GM21381 (cell line): ENCODE measurements around the gene LAPTM5.
"Not testable (repeated sequence)": the region's sequence is repeated elsewhere in the genome, so short reads cannot be mapped to it uniquely, and the experiment has no call there.

Source experiments
- ATAC-seq: cut with Tn5 transposase; IDR thresholded peaks from one replicate; pipeline ENCODE4 v1.9.1; 2021; ENCODE audit warnings: mild to moderate bottlenecking, moderate library complexity; ENCODE audit not compliant: unreplicated experiment

LAPTM5 gene

DNA sequence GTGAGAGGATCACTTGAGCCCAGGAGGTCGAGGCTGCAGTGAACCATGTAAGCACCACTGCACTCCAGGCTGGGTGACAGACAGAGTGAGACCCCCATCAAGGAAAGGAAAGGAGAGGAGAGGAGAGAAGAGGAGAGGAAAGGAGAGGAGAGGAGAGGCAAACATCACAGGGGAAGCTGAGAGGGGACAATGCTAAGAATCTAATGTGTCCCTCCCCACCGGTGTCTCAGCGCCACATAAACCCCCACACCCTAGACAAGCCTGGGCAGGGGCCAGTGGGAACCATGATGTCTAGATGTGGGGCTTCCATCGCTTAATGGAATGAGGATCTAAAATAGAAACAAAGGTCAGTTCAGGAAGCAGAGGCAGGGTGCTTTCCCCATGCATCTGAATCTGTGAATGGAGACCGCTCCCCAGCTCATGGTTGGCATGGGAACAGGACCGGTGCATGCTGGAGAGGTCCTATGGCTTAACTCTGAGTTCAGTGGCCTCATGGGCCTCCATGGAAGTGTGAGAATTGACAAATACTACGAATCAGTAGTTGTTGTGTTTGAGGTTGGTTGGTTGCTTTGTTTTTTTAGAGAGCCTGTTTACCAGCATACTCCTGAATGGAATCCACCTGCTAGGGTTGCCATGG lies 16.3 kb upstream of the LAPTM5 start:
- ATAC-seq: no peak

- ATAC-seq: no peak
Measured at GRCh38 chr1:30771005-30771404, 13.4 kb upstream of the LAPTM5 start.

DNA sequence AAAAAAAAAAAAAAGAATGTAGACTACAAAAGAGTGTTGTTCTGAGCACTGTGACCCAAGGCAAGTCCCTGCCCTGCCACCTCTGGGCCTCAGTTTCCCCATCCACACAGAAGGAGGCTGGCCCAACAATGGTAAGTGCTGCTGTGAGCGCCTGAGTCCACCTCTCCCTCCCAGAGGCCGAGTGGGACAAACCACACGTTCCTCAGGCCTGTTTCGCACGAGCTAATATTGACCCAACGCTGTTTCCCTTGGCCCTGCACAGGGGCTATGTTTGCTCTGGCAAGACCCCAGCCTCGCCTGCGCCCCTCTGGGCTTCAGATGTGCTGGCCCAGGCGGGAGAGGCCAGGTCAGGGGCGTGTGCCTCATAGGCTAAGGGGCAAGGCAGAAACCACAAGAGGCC lies 12.6 kb upstream of the LAPTM5 start:
- ATAC-seq: no peak

- ATAC-seq: no peak
Measured at GRCh38 chr1:30768830-30769718, 11.5 kb upstream of the LAPTM5 start.

GRCh38 chr1:30768159-30768829 lies 10.7 kb upstream of the LAPTM5 start:
- ATAC-seq: no peak

DNA sequence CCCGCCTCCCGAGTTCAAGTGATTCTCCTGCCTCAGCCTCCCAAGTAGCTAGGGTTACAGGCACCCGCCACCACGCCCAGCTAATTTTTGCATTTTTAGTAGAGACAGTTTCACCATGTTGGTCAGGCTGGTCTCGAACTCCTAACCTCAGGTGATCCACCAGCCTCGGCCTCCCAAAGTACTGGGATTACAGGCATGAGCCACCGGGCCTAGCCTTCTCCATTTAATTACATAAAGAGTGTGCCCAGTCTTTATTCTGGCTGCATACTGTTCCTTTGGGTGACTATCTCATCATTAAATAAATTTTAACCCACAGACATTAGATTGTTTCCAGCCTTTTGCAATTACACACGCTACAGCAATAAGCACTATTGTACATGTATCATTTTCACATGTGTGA lies 9.4 kb upstream of the LAPTM5 start:
- ATAC-seq: not testable (repeated sequence)

DNA sequence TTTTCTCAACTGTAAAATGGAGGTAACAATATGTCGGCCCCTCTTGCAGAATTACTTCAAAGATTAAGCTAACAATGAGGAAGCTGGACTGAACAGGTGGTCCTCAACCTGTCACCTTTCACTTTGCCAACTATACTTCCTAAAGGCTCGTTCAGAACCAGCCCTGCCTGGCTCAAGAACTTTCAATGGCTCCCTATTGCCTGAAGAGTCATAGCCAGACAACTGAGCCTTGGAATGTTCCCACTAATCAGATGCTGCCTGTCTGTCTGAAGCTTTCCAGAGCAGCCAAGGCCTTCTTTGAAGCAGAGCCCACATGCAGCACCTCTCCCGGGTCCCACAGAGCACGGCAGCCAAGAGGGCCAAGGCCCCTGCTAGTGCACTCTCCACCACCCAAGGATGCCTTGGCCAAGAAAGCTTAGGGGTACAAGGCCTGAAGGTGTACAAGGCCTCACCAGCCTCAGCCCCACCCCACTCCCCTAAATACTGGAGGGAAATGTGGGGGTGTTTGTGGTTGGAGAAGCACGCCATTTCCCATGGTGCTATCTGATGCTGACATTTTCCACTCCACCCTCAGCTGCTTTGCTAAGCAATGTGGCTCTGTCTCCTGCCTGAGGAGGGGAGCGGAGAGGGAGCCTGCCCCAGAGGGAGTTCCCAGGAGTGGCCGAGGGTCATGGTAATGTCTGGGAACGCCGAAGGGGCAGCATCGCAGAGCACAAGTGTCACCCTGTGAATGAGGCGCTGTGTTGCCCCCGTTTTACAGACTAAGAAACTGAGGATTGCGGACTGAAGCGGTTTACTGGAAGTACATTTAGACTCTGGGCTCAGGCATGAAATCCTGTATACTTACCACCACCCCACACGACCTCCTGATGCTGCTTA lies 8.2 kb upstream of the LAPTM5 start:
- ATAC-seq: no peak

DNA sequence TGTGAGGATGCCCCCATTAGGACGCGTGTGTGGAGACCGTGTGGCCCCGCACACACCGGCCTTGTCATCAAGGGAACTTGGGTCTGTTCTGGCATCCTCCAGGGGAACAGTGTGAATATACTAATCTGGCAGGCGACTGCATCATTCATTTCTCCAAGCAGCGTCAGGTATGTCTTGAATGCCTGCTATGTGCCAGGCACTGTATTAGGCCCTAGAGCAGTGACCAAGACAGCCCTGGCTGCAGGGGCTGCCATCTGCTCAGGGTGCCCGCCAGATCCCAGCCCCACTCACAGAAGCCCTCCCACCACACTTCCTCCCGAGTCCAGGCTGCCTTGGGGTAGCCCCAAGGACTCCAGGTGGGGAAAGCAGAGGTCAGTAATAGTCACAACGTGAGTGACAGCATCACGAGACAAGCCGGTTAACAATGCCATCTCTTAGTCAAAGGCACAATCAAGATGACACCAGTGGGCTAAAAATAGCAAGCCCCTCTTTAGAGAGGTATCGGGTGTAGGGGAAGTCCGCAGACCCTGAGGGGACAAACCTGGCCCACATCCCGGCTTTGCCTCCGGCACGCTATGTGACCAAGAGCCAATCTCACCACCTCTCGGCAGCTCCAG lies 7.5 kb upstream of the LAPTM5 start:
- ATAC-seq: no peak

- no peak for ATAC-seq
Measured at GRCh38 chr1:30764396-30764795, 6.8 kb upstream of the LAPTM5 start.

- no peak for ATAC-seq
Measured at GRCh38 chr1:30763651-30764248, 6.2 kb upstream of the LAPTM5 start.

DNA sequence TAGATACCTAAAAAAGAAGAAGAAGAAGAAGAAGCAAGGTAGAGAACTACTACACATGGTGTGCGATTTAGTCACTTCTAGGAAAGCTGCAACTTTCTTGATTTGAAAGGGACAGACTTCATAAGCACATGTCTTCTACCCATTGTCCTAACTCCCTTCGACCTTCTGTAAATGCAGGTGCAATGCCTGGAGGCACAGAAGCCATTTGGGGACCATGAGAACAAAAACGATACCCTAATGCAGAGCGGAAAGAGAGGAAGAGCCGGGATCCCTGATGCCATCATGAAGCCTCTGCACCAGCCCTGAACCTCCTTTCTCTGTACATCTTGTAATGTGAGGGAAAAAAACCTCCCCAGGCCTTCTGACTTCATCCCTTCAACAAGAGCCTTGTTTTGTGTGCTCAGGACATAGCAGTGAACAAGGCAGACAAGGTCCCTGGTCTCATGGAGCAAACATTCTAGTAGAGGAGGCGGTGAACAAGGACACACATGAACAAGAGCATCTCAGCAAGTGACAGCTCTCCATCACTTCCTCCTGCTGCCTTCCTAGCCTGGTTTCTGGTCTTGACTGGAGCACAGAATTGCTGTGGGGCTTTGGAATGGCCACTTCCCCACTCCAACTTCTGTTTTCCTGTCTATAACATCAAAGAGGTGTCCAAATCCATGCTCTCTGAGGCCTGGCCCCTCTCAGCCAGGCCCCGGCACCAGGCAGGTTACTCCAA lies 5.5 kb upstream of the LAPTM5 start:
- ATAC-seq: no peak

DNA sequence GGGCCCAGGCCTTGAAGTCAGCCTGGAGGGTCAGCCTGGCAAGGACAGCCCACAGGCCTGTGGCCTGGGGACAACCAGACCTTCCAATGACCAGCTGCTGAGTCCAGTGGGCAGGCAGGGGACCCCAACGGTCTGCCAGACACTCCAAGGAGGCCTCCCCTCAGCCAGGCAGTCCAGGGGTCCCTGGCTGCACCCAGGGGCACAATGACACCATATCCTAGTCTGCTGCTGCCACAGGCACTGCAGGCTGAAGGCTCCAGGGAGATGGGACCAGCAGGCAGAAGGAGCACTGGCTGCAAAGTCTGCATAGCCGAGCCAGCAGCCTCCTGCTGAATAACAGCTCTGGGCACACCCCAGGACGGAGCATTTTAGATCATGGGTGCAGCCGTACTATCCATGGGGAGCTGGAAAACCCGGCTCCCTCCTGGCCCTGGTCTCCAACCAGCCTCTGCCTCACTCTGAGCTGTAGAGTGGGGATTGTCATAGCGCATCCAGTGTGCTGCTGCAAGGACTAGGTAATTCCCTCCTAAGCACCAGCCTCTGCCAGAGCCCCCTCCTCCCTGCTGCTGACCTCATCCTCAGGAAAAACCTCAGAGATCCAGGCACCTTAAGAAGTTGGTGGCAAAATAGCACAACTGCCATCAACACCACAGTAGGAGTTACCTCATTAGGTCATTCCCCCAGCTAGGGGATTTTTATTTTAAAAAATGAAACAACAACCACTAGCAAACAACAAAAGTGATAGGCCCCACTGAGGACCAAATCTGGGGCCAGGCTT lies 4.8 kb upstream of the LAPTM5 start:
- ATAC-seq: no peak

DNA sequence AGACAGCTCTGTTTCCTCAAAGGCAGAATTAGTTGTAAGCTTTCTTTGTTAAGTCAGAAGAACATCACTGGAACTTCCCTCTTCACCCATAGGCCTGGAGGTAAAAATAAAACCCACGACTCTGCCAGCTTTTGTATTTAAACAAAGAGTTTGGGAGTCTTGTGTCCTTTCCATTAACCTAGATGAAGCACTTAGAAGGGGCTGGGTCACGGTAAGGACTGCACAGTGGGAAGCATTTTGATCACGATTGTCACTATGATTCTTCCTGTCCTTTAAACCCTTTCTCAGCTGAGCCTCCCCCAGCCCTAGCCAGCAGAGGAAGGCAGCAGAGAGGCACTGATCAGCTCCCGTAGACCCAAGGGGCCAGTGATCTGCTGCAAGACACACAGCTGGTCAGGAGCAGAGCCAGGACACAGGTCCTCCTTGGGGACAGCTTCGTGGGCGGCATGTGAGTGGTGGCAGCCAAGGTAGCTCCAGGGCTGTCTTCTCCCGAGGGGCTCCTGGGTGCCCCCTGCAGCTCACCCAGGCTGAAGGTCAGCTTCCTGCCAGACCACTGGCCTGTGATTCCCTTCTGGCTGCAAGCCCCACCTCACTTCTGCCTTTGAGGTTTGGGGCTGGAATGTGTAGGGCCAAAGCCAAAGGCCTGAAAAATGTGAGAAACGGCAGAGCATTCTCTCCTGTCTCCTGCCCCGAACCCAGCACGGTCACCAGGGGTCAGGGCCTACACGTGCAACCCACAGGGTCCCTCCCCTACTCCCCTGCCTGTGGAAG lies 4.0 kb upstream of the LAPTM5 start:
- no peak for ATAC-seq

GRCh38 chr1:30760596-30761324 lies 3.2 kb upstream of the LAPTM5 start:
- ATAC-seq: no peak

DNA sequence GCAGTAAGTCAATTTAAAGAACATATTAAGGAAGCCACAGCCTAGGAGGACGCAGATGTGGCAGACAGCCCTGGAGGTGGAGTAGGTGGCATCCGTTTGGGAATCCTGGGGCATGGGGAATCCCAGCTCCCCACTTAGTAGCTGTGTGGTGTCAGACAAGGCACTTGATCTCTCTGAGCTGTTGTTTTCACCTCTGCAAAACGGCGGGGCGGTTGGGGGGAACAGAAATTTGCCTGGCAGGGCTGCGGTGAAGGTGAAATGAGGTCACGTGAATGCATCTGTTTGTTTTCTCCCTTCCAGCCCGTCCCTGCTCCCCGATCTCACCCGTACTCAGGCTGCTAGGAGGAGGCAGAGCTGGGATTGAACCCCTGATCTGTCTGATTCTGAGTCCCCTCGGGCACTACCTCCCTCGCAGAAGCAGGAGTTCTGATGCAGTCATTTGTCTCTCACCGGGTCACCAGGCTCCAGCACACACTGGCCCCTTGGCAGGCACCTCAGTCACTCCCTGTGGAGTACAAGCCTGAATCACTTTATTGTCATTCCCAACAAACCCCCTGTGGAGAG lies 2.2 kb upstream of the LAPTM5 start:
- no peak for ATAC-seq

- ATAC-seq: no peak
Measured at GRCh38 chr1:30758785-30759380, 1.3 kb upstream of the LAPTM5 start.
